ENCODE results near the gene SLC37A4. TPM values are rescaled to one million over a fixed set of nuclear protein-coding genes. Genes with fewer than 3 reads are reported as not detected.

The SLC37A4 gene
- total RNA-seq, 1 experiment from 2014 or later = 54.5 TPM

GRCh38 chr11:119000906-119001305 is 29.8 kb downstream of the SLC37A4 start (continued):
- TF ChIP-seq ATF2 (CRISPR knock-in tag; IDR thresholded peaks at IDR 0.05; ENCODE audit: borderline replicate concordance, low read depth) (no peak), ERG (CRISPR knock-in tag; IDR thresholded peaks at IDR 0.05) (no peak), TCF7 (CRISPR knock-in tag; IDR thresholded peaks at IDR 0.05; ENCODE audit: low read depth) (no peak), CREM (CRISPR knock-in tag; IDR thresholded peaks at IDR 0.05) (no peak), ZNF317 (CRISPR knock-in tag; IDR thresholded peaks at IDR 0.05; ENCODE audit: borderline replicate concordance, low read depth) (no peak), TEAD1 (CRISPR knock-in tag; IDR thresholded peaks at IDR 0.05) (no peak), SOX15 (CRISPR knock-in tag; IDR thresholded peaks at IDR 0.05) (no peak), ZNF138 (CRISPR knock-in tag; conservative IDR thresholded peaks at IDR 0.05) (no peak)
- TF ChIP-seq, protein P1, sequence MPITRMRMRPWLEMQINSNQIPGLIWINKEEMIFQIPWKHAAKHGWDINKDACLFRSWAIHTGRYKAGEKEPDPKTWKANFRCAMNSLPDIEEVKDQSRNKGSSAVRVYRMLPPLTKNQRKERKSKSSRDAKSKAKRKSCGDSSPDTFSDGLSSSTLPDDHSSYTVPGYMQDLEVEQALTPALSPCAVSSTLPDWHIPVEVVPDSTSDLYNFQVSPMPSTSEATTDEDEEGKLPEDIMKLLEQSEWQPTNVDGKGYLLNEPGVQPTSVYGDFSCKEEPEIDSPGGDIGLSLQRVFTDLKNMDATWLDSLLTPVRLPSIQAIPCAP (CRISPR knock-in tag; IDR thresholded peaks at IDR 0.05) = no peak

- Mint-ChIP-seq H3K4me1 (peaks cover 26% of the 10 kb centered on the region), H3K27me3 (ENCODE audit: low read depth) (no peaks in the 10 kb centered on the region), H3K4me3 (peak overlapping the region; percentile 99), H3K9me3 (no peaks in the 10 kb centered on the region), H3K36me3 (peaks cover 39% of the 10 kb centered on the region), H3K27ac (peak overlapping the region; percentile 98)
- CTCF ChIA-PET = interaction anchor here (0.6 to 2.8 kb wide), 4 partner anchors 17 to 146 kb away, joined by 3 to 12 read pairs (median 6); partner anchors contain the start of gene UPK2
- POLR2A ChIA-PET = interaction anchor here (1.0 kb wide), 1 partner anchor 9 kb away, joined by 9 read pairs; no protein-coding TSS in a partner anchor
- ATAC-seq (no peak), DNase-seq (ENCODE audit: low spot score) (no peak)
- TF ChIP-seq ESRRA (CRISPR knock-in tag; IDR thresholded peaks at IDR 0.05; ENCODE audit: borderline replicate concordance) (no peak), EMX1 (CRISPR knock-in tag; IDR thresholded peaks at IDR 0.05) (no peak), ARID4B (CRISPR knock-in tag; IDR thresholded peaks at IDR 0.05; ENCODE audit: borderline replicate concordance) (no peak), ETV6 (CRISPR knock-in tag; IDR thresholded peaks at IDR 0.05) (no peak), ZNF423 (CRISPR knock-in tag; IDR thresholded peaks at IDR 0.05) (no peak), ZNF396 (CRISPR knock-in tag; IDR thresholded peaks at IDR 0.05; ENCODE audit: borderline replicate concordance) (no peak), NR3C1 (CRISPR knock-in tag; conservative IDR thresholded peaks at IDR 0.05; ENCODE audit: low read depth) (no peak)
- TF ChIP-seq, protein P2, sequence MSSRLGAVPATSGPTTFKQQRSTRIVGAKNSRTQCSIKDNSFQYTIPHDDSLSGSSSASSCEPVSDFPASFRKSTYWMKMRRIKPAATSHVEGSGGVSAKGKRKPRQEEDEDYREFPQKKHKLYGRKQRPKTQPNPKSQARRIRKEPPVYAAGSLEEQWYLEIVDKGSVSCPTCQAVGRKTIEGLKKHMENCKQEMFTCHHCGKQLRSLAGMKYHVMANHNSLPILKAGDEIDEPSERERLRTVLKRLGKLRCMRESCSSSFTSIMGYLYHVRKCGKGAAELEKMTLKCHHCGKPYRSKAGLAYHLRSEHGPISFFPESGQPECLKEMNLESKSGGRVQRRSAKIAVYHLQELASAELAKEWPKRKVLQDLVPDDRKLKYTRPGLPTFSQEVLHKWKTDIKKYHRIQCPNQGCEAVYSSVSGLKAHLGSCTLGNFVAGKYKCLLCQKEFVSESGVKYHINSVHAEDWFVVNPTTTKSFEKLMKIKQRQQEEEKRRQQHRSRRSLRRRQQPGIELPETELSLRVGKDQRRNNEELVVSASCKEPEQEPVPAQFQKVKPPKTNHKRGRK (CRISPR knock-in tag; IDR thresholded peaks at IDR 0.05; ENCODE audit: borderline replicate concordance) = no peak
- TF ChIP-seq, protein P3, sequence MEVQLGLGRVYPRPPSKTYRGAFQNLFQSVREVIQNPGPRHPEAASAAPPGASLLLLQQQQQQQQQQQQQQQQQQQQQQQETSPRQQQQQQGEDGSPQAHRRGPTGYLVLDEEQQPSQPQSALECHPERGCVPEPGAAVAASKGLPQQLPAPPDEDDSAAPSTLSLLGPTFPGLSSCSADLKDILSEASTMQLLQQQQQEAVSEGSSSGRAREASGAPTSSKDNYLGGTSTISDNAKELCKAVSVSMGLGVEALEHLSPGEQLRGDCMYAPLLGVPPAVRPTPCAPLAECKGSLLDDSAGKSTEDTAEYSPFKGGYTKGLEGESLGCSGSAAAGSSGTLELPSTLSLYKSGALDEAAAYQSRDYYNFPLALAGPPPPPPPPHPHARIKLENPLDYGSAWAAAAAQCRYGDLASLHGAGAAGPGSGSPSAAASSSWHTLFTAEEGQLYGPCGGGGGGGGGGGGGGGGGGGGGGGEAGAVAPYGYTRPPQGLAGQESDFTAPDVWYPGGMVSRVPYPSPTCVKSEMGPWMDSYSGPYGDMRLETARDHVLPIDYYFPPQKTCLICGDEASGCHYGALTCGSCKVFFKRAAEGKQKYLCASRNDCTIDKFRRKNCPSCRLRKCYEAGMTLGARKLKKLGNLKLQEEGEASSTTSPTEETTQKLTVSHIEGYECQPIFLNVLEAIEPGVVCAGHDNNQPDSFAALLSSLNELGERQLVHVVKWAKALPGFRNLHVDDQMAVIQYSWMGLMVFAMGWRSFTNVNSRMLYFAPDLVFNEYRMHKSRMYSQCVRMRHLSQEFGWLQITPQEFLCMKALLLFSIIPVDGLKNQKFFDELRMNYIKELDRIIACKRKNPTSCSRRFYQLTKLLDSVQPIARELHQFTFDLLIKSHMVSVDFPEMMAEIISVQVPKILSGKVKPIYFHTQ (CRISPR knock-in tag; IDR thresholded peaks at IDR 0.05) = no peak
- TF ChIP-seq, protein P4, sequence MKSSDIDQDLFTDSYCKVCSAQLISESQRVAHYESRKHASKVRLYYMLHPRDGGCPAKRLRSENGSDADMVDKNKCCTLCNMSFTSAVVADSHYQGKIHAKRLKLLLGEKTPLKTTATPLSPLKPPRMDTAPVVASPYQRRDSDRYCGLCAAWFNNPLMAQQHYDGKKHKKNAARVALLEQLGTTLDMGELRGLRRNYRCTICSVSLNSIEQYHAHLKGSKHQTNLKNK (CRISPR knock-in tag; IDR thresholded peaks at IDR 0.05) = no peak
- TF ChIP-seq, protein P5, sequence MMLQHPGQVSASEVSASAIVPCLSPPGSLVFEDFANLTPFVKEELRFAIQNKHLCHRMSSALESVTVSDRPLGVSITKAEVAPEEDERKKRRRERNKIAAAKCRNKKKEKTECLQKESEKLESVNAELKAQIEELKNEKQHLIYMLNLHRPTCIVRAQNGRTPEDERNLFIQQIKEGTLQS (CRISPR knock-in tag; conservative IDR thresholded peaks at IDR 0.05) = no peak
Measured at GRCh38 chr11:118998822-118999221, 31.9 kb downstream of the SLC37A4 start.
